Left colon (tissue), 2 donors: ENCODE results near the gene KTI12. TPM values are rescaled to one million over a fixed set of nuclear protein-coding genes. Genes with fewer than 3 reads are reported as not detected.

Experiments used
- ATAC-seq: fragments of 200-7000 bp; cut with Tn5 transposase; one replicate; pipeline ENCODE4 v1.9.1; 2020; ENCODE audit warnings: mild to moderate bottlenecking, moderate library complexity
- DNase-seq, 2 donors: peaks; one replicate each; pipeline ENCODE4 v3.0.0-alpha.2; 2020
- intact Hi-C, 2 donors: fragments of 100-400 bp; cut with DNase I in 1 of 2; cut with micrococcal nuclease in 1 of 2; formaldehyde crosslinking; loops; one replicate each; pipeline versions ENCODE4 v1.11.2 to v1.14.0; 2022; cut with DNase I, micrococcal nuclease
- total RNA-seq, 2 donors: library from RNA; stranded (reverse); fragmentation: NEBNext Ultra II Directional; extraction: Animal tissue kit (Norgen Biotek cat#: 25700); gene quantifications; one replicate each; pipeline ENCODE4 v1.2.1, GENCODE V29; 2021
- donor health status: DM: no; HTN: no; CAD: no.
- donor health status: DM: yes; HTN: yes; CAD: no.

Gene KTI12
- total RNA-seq, 2 donors from 2014 or later, result 5.2 to 7.7 TPM

GRCh38 chr1:51998701-51999100, 34.9 kb downstream of the KTI12 start:
- DNase-seq, result no peak
- no peak for ATAC-seq
- intact Hi-C loops, result no loop called here

- ATAC-seq (no peak), DNase-seq (no peak)
- intact Hi-C loops, result no loop called here
Measured at GRCh38 chr1:51997974-51998382, 35.6 kb downstream of the KTI12 start.

GRCh38 chr1:51990478-51990965, 43.1 kb downstream of the KTI12 start, which contains the start of gene RAB3B:
TSS of gene RAB3B (minus strand) at chr1:51990700. CDS start at chr1:51977117, 13,583 bp downstream.
- peak; percentile 98 for ATAC-seq
- intact Hi-C loops, result no loop called here
- DNase-seq, result peak; percentile 58 to 83

- DNase-seq, result no peak
- intact Hi-C loops, result no loop called here
- ATAC-seq, result no peak
Measured at GRCh38 chr1:51989582-51990477, 43.8 kb downstream of the KTI12 start.

- no peak for DNase-seq
- intact Hi-C loops, result no loop called here
- peak; percentile 52 for ATAC-seq
Measured at GRCh38 chr1:51988254-51988653, 45.4 kb downstream of the KTI12 start.

GRCh38 chr1:51986718-51987117, 46.9 kb downstream of the KTI12 start:
- DNase-seq (no peak), ATAC-seq (no peak)
- intact Hi-C loops, result no loop called here

GRCh38 chr1:51982161-51982560, 51.4 kb downstream of the KTI12 start:
- ATAC-seq (no peak), DNase-seq (no peak)
- intact Hi-C loops, result no loop called here

Other genes starting within 250 kb of the KTI12 start
- gene NRDC, start 155.1 kb downstream of the KTI12 start, total RNA-seq, result 10 to 100 TPM; 80.7 to 83.5 TPM
- gene RAB3B, start 43.1 kb downstream of the KTI12 start, total RNA-seq, result 1 to 10 TPM; 3.2 to 9.2 TPM
- 10 to 100 TPM; 43.9 to 46.8 TPM for gene TXNDC12, start 21.4 kb upstream of the KTI12 start, total RNA-seq
- gene BTF3L4, start 22.5 kb upstream of the KTI12 start, total RNA-seq, result 10 to 100 TPM; 19.1 to 20.9 TPM
- gene ZFYVE9, start 108.3 kb upstream of the KTI12 start, total RNA-seq, result 10 to 100 TPM; 17.3 to 20.2 TPM